ENCODE results near the gene ZBTB24.

ZBTB24 gene

DNA sequence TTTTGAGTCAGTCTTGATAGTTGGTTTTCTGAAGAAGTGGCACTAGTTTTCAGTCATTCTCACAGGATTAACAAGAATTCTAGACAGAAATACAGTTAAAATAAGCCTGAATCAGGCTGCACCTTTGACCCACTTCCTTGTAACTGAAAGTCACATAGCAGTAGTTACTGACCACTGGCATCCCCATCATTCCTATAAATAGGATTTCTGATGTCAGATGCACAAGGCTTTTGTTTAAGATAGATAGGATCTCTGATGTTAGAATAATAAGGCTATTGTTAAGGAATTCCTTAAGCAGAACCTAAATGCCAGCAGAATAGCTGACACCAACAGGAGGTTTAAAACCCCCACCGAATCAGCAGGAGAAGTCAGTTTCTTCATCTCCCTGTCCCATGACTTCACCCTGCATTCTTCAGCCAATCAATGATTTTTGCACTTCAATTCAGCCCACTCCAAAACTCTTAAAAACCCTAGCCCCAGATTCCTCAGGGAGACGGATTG lies 30.6 kb upstream of the ZBTB24 start:
- no peaks in the 10 kb centered on the region for H3K9me3 ChIP-seq (ENCODE audit: low read length)
- no peak overlapping the region for H3K9ac ChIP-seq (ENCODE audit: low read length)
- no peak overlapping the region for H3K27ac ChIP-seq (ENCODE audit: low read depth, low read length)
- no peak overlapping the region for H3K4me3 ChIP-seq (ENCODE audit: low read depth in 1 of 2, low read length in 2 of 2)
- H3K36me3 ChIP-seq (ENCODE audit: insufficient read depth, low read length) = no peaks in the 10 kb centered on the region
- H3K27me3 ChIP-seq (ENCODE audit: control insufficient read depth in 1 of 2, insufficient read depth in 2 of 2, low read length in 2 of 2) = no peaks in the 10 kb centered on the region
- no peaks in the 10 kb centered on the region for H3K4me1 ChIP-seq (ENCODE audit: insufficient read depth, low read length)

DNA sequence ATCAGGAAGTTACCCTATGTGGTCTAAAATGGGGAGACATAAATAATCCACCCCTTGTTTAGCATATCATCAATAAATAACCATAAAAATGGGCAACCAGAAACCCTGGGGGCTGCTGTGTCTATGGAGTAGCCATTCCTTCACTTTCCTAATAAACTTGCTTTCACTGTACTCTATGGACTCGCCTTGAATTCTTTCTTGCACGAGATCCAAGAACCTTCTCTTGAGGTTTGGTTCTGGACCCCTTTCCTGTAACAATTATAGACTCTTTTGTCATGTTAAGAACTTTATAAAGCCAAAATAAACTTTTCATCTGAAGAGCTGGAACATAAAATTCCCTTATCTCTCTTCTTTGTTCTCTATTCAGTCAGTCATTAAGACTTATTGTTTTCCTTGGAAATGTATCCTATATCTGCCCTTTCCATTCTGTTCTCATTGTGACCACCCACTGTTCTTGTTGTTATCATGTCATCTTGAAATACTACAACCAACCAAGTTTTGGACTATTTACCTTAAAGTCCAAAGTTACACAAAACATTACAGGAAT lies 29.3 kb upstream of the ZBTB24 start:
- Histone ChIP-seq H3K4me1 (ENCODE audit: insufficient read depth, low read length) (no peaks in the 10 kb centered on the region), H3K9me3 (ENCODE audit: low read length) (no peaks in the 10 kb centered on the region), H3K27ac (ENCODE audit: low read depth, low read length) (no peak overlapping the region), H3K27me3 (ENCODE audit: control insufficient read depth in 1 of 2, insufficient read depth in 2 of 2, low read length in 2 of 2) (no peaks in the 10 kb centered on the region), H3K9ac (ENCODE audit: low read length) (no peak overlapping the region), H3K36me3 (ENCODE audit: insufficient read depth, low read length) (no peaks in the 10 kb centered on the region), H3K4me3 (ENCODE audit: low read depth in 1 of 2, low read length in 2 of 2) (no peak overlapping the region)

DNA sequence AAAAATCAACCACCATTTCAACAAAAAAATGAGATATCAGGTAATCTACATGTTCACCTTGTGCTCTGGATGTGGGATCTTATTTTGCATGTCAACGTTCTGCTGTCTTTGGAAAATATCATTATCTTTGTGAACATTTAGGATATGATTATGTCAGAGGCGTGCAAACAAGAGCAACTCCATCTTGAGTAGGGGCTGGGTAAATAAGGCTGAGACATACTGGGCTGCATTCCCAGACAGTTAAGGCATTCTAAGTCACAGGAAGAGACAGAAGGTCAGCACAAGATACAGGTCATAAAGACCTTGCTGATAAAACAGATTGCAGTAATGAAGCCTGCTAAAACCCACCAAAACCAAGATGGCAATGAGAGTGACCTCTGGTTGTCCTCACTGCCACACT lies 28.8 kb upstream of the ZBTB24 start:
- H3K4me1 ChIP-seq (ENCODE audit: insufficient read depth, low read length) = no peaks in the 10 kb centered on the region
- H3K27me3 ChIP-seq (ENCODE audit: control insufficient read depth in 1 of 2, insufficient read depth in 2 of 2, low read length in 2 of 2) = no peaks in the 10 kb centered on the region
- H3K4me3 ChIP-seq (ENCODE audit: low read depth in 1 of 2, low read length in 2 of 2) = no peak overlapping the region
- H3K27ac ChIP-seq (ENCODE audit: low read depth, low read length) = no peak overlapping the region
- no peaks in the 10 kb centered on the region for H3K9me3 ChIP-seq (ENCODE audit: low read length)
- H3K9ac ChIP-seq (ENCODE audit: low read length) = no peak overlapping the region
- no peaks in the 10 kb centered on the region for H3K36me3 ChIP-seq (ENCODE audit: insufficient read depth, low read length)

DNA sequence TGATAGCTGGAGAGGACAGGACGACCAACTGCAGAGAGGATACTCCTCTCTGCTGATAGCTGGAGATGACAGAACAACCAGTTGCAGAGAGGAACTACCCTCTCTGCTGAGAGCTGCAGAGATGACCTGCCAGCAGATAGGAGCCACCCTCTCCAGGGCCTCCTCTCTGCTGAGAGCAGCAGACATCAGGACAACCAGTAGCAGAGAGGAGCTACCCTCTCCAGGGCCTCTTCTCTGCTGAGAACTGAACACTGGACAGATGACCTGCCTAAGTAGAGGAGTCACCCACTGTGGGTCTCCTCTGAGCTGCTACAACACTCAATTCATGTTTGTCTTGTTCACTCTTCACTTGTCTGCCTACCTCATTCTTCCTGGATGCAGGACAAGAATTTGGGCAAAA lies 27.3 kb upstream of the ZBTB24 start:
- Histone ChIP-seq H3K4me3 (ENCODE audit: low read depth in 1 of 2, low read length in 2 of 2) (no peak overlapping the region), H3K36me3 (ENCODE audit: insufficient read depth, low read length) (no peaks in the 10 kb centered on the region)

DNA sequence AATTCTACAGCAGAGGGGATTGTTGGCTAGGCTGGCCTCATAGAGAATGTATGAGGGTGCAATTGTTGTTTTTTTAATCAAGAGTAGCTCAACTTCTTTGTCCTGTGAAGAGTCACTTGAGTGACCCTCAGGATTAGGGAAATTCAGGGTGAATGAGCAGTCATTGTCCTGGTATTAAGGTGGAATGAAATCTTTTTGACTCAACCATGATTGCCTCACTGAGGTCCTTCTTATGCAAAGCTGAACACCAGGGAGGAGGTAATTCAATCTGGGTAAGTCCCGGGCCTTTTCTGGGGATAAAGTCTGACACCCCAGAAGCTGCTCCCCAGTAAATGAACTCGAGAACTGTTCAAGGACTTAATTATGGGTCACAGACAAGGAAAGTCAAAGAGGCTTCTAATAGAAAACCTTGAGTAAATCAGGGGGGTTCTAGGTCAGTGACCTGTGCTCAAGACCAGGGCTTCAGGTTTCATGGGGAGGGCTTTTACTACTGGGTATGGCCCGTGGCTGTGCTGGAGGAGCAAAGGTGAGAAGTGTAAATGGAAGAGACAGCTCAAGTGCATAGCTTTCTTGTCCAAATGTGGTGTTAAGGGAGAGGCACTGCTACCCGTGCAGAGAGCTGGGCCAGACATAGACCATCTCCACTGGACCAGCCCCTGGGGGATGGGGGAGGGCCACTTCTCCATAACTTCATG lies 25.3 kb upstream of the ZBTB24 start:
- H3K4me3 ChIP-seq (ENCODE audit: low read depth in 1 of 2, low read length in 2 of 2) = no peak overlapping the region
- H3K27me3 ChIP-seq (ENCODE audit: control insufficient read depth in 1 of 2, insufficient read depth in 2 of 2, low read length in 2 of 2) = no peaks in the 10 kb centered on the region
- no peak overlapping the region for H3K9ac ChIP-seq (ENCODE audit: low read length)
- no peaks in the 10 kb centered on the region for H3K9me3 ChIP-seq (ENCODE audit: low read length)
- H3K27ac ChIP-seq (ENCODE audit: low read depth, low read length) = no peak overlapping the region
- no peaks in the 10 kb centered on the region for H3K36me3 ChIP-seq (ENCODE audit: insufficient read depth, low read length)
- H3K4me1 ChIP-seq (ENCODE audit: insufficient read depth, low read length) = no peaks in the 10 kb centered on the region

More for the DNA sequence above, 27.3 kb upstream of the ZBTB24 start:
- Histone ChIP-seq H3K27ac (ENCODE audit: low read depth, low read length) (no peak overlapping the region), H3K9me3 (ENCODE audit: low read length) (no peaks in the 10 kb centered on the region), H3K4me1 (ENCODE audit: insufficient read depth, low read length) (no peaks in the 10 kb centered on the region), H3K9ac (ENCODE audit: low read length) (no peak overlapping the region), H3K27me3 (ENCODE audit: control insufficient read depth in 1 of 2, insufficient read depth in 2 of 2, low read length in 2 of 2) (no peaks in the 10 kb centered on the region)

DNA sequence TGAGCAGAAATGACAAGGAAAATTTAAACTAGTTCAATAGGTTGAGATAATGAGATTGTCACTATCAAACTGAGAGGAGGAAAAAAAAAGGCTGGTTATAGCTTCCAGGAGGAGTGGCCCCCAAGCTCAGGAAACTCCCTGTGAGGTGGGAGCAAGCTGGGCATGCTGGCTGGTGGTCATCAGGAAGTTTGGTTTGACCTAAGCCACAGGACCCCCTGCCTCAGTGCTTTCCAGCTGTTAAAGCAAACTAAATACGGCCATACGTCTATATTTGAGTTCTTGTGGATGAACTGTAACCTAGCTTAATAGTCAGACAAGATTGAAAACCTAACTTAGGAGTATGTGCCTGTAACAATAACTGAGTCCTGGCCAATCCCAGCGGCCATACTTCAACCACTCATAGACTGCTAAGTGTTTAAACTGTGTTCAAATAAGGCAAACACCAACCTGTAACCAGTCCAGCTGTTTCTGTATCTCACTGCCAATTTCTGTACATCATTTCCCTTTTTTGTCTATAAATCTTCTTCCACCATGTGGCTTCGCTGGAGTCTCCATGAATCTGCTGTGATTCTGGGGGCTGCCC lies 24.6 kb upstream of the ZBTB24 start:
- Histone ChIP-seq H3K27ac (ENCODE audit: low read depth, low read length) (no peak overlapping the region), H3K4me1 (ENCODE audit: insufficient read depth, low read length) (no peaks in the 10 kb centered on the region), H3K9ac (ENCODE audit: low read length) (no peak overlapping the region), H3K4me3 (ENCODE audit: low read depth in 1 of 2, low read length in 2 of 2) (no peak overlapping the region), H3K36me3 (ENCODE audit: insufficient read depth, low read length) (no peaks in the 10 kb centered on the region), H3K27me3 (ENCODE audit: control insufficient read depth in 1 of 2, insufficient read depth in 2 of 2, low read length in 2 of 2) (no peaks in the 10 kb centered on the region), H3K9me3 (ENCODE audit: low read length) (no peaks in the 10 kb centered on the region)

DNA sequence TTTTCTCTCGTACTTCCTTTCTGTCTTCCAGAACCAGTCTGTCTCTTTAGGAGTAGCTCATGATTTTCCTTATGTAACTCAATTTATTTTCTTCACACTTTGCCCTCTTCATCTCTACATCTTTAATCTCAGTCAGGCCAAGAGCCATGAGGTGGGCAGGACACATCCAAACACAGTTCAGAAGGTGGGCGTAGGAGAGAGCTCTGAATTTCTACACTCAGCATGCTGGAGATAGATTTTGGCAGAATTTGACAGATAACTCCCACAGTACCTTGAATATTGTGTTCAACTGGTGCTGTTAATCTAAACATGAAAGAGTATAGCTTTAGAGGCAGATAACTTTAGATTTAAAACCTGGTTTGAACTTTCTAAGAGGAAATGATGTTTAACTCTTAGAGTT lies 23.8 kb upstream of the ZBTB24 start:
- Histone ChIP-seq H3K27ac (ENCODE audit: low read depth, low read length) (no peak overlapping the region), H3K36me3 (ENCODE audit: insufficient read depth, low read length) (no peaks in the 10 kb centered on the region)

DNA sequence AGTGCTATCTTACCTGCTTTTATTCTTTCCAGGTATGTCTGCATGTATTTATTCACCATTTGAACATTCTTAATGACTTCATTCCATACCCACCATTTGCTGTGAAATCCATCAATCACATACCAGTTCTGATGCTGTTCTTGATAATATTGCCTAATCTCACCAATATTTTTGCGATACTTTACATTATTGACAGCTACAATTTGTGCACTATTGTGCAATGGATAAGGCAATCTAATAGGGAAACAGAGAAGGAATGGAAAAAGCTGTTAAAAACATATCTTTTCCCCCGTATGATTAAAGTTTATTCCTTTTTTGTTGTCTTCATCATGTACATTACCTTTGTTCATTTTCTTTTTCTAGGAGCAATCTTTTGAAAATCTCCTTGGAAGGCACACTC lies 23.3 kb upstream of the ZBTB24 start:
- Histone ChIP-seq H3K36me3 (ENCODE audit: insufficient read depth, low read length) (no peaks in the 10 kb centered on the region), H3K27me3 (ENCODE audit: control insufficient read depth in 1 of 2, insufficient read depth in 2 of 2, low read length in 2 of 2) (no peaks in the 10 kb centered on the region), H3K4me1 (ENCODE audit: insufficient read depth, low read length) (no peaks in the 10 kb centered on the region), H3K4me3 (ENCODE audit: low read depth in 1 of 2, low read length in 2 of 2) (no peak overlapping the region), H3K9me3 (ENCODE audit: low read length) (no peaks in the 10 kb centered on the region), H3K27ac (ENCODE audit: low read depth, low read length) (no peak overlapping the region), H3K9ac (ENCODE audit: low read length) (no peak overlapping the region)

More for the DNA sequence above, 23.8 kb upstream of the ZBTB24 start:
- Histone ChIP-seq H3K9ac (ENCODE audit: low read length) (no peak overlapping the region), H3K4me3 (ENCODE audit: low read depth in 1 of 2, low read length in 2 of 2) (no peak overlapping the region), H3K4me1 (ENCODE audit: insufficient read depth, low read length) (no peaks in the 10 kb centered on the region), H3K9me3 (ENCODE audit: low read length) (no peaks in the 10 kb centered on the region), H3K27me3 (ENCODE audit: control insufficient read depth in 1 of 2, insufficient read depth in 2 of 2, low read length in 2 of 2) (no peaks in the 10 kb centered on the region)

DNA sequence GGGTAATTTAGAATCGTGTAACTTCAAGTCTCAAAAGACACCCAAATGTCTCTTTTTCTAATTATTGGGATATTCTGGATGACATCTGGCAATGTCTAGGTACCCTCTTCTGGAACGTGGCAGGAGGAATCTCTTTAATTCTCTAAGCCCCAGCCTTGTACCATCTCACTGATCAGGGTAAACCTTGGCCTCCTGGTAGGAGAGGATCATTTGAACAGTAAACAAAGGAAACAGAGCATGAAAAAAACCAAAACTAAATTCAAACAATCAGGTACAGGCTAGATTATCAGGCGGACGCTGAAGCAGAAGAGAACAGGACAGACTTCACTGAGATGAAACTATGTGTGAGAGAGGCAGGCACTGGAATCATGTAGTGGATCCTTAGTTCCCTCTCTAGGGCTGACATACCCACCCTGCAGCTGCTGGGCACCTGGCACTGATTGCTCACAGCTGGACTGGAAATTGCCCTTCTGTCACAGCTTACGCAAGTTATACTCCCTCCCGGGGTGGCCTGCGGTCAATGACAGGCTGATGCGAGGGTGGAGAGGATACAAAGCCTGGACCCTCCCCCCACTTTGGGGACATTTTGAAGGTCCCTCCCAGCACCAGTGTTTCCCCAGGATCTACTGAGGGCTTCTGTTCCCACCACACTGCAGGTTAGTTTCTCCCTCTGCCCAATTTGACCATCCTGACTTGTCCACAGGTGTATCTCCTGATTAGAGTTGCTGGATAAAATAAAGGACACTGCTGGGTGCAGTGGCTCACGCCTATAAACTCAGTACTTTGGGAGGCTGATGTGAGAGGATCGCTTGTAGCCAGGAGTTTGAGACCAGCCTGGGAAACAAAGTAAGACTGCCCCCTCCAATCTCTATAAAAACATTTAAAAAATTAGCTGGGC lies 20.6 kb upstream of the ZBTB24 start:
- Histone ChIP-seq H3K27ac (ENCODE audit: low read depth, low read length) (no peak overlapping the region), H3K4me1 (ENCODE audit: insufficient read depth, low read length) (no peaks in the 10 kb centered on the region), H3K9me3 (ENCODE audit: low read length) (no peaks in the 10 kb centered on the region), H3K4me3 (ENCODE audit: low read depth in 1 of 2, low read length in 2 of 2) (no peak overlapping the region), H3K9ac (ENCODE audit: low read length) (no peak overlapping the region), H3K36me3 (ENCODE audit: insufficient read depth, low read length) (no peaks in the 10 kb centered on the region), H3K27me3 (ENCODE audit: control insufficient read depth in 1 of 2, insufficient read depth in 2 of 2, low read length in 2 of 2) (no peaks in the 10 kb centered on the region)

DNA sequence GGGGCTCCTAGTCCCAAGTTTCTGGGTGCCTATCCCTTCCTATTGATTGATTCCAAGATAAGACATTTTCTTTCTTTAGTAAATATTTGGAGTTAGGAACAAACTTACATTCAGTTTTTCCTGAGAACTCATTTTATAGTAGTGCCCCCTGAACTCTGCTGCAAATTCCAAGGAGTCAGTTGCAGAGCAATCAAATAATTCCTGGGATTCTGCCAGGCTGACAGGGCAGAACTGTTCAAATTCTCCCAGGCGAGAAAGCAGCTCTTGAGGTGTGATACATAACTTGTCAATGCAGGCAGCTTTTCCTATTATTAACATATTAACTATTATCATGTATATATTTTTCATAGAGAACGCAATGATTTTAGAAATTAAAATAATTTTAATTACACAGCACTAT lies 15.9 kb upstream of the ZBTB24 start:
- Histone ChIP-seq H3K4me1 (ENCODE audit: insufficient read depth, low read length) (no peaks in the 10 kb centered on the region), H3K9ac (ENCODE audit: low read length) (no peak overlapping the region), H3K36me3 (ENCODE audit: insufficient read depth, low read length) (no peaks in the 10 kb centered on the region), H3K9me3 (ENCODE audit: low read length) (no peaks in the 10 kb centered on the region), H3K27ac (ENCODE audit: low read depth, low read length) (no peak overlapping the region), H3K27me3 (ENCODE audit: control insufficient read depth in 1 of 2, insufficient read depth in 2 of 2, low read length in 2 of 2) (no peaks in the 10 kb centered on the region), H3K4me3 (ENCODE audit: low read depth in 1 of 2, low read length in 2 of 2) (no peak overlapping the region)

DNA sequence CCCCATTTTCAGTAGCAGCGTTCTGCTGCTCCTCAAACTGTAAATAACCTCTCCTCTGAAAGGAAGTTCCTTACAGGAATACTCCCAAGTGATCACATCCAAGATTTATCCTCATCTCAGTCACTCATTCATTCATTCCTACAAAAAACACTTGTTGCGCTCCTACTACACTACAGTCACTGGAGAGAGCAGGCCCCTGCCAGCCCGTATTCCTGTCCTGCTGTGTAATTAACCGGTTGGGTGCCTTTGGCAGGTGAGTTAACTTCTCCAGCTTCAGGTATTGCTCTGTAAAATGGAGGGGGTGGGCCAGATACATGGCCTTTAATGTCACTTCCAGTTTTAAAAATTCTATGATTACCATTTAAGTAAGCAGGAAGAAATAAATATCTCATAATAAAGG lies 15.0 kb upstream of the ZBTB24 start:
- Histone ChIP-seq H3K27ac (ENCODE audit: low read depth, low read length) (no peak overlapping the region), H3K4me1 (ENCODE audit: insufficient read depth, low read length) (no peaks in the 10 kb centered on the region), H3K9ac (ENCODE audit: low read length) (no peak overlapping the region), H3K36me3 (ENCODE audit: insufficient read depth, low read length) (no peaks in the 10 kb centered on the region), H3K9me3 (ENCODE audit: low read length) (no peaks in the 10 kb centered on the region), H3K27me3 (ENCODE audit: control insufficient read depth in 1 of 2, insufficient read depth in 2 of 2, low read length in 2 of 2) (no peaks in the 10 kb centered on the region), H3K4me3 (ENCODE audit: low read depth in 1 of 2, low read length in 2 of 2) (no peak overlapping the region)

All from muscle layer of colon (tissue), 2 donors.